ENCODE measurements around the gene MRPS12. TPM values are rescaled to one million over a fixed set of nuclear protein-coding genes. Genes with fewer than 3 reads are reported as not detected.

Gene MRPS12
- polyA plus RNA-seq, 3 donors: 17.2 to 81.5 (median 73.0) TPM

DNA sequence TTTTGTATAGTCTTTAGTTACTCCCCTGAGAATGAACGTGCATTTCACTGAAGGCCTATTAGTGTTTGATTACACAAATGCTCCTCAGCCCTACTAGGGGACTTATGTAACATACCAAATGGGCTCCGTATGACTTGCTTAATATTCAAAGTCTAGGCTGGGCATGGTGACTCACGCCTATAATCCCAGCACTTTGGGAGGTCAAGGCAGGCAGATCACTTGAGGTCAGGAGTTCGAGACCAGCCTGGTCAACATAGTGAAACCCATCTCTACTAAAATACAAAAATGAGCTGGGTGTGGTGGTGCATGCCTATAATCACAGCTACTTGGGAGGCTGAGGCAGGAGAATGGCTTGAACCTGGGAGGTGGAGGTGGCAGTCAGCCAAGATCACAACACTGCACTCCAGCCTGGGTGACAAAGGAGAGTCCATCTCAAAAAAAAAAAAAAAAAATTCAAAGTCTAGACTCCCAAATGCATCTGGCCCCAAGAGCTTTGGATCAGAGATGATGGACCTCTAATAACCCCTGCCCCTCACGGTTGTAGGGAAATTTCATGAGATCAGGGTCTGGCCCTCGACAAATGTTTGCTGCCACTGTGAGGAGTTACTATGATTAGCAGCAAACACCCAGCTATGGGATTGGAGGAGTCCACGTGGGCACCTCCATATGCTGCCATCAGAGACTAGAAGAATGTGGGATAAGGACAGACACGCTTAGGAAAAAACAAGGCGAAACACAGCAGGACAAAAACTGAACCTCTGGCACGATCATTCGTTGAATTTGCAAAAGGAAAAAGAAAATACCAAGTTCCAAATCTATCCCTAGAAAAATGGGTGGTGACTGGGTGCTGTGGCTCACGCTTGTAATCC is 40.2 kb downstream of the MRPS12 start:
- Histone ChIP-seq H4K20me1 (ENCODE audit: insufficient read depth, low read length) (no peaks in the 10 kb centered on the region), H3K27ac (ENCODE audit: low read depth in 1 of 2, low read length in 2 of 2) (no peak overlapping the region), H3K27me3 (ENCODE audit: control insufficient read depth in 2 of 2, insufficient read depth in 2 of 2, low read length in 2 of 2) (peaks cover 10 to 15% of the 10 kb centered on the region in 2 donors), H3K9ac (ENCODE audit: insufficient read depth, low read length, poor library complexity, severe bottlenecking) (no peak overlapping the region), H3K36me3 (replicated peaks in 1 of 2; ENCODE audit: control insufficient read depth in 1 of 2, insufficient read depth in 2 of 2, low read length in 2 of 2) (no peaks in the 10 kb centered on the region), H3K9me3 (replicated peaks in 1 of 2; ENCODE audit: control insufficient read depth in 1 of 2, insufficient read depth in 1 of 2, low read length in 2 of 2) (peaks cover 0 to under 1% of the 10 kb centered on the region in 2 donors), H3K79me2 (ENCODE audit: insufficient read depth, low read length) (no peaks in the 10 kb centered on the region), H2AFZ (ENCODE audit: insufficient read depth, low read depth, low read length, poor library complexity, severe bottlenecking) (no peak overlapping the region), H3K4me2 (replicated peaks; ENCODE audit: extremely low read depth, low read length, poor library complexity, severe bottlenecking) (no peak overlapping the region), H3K4me1 (ENCODE audit: control insufficient read depth in 1 of 2, insufficient read depth in 2 of 2, low read length in 2 of 2) (no peaks in the 10 kb centered on the region), H3K4me3 (replicated peaks in 1 of 3; ENCODE audit: low read depth in 2 of 3, low read length in 3 of 3) (no peak overlapping the region)
- peaks cover 0 to 6% (median under 1%) of the 10 kb centered on the region in 7 donors for H3K9me3 Mint-ChIP-seq
- DNase-seq: no peak
- H3K4me1 Mint-ChIP-seq: peaks cover under 1% of the 10 kb centered on the region
- peaks cover 21 to 37% (median 25%) of the 10 kb centered on the region in 3 donors for H3K27me3 Mint-ChIP-seq (ENCODE audit: low read depth in 3 of 3)
- H3K4me3 Mint-ChIP-seq: no peak overlapping the region
- no peak overlapping the region for H3K27ac Mint-ChIP-seq
- WGBS (ENCODE audit: insufficient coverage): 100% methylated on average over 1 of the region's 12 CpGs
- intact Hi-C loops (cut with micrococcal nuclease): no loop called here
- peaks cover 0 to under 1% of the 10 kb centered on the region in 2 donors for H3K36me3 Mint-ChIP-seq
- TF ChIP-seq, protein P1, sequence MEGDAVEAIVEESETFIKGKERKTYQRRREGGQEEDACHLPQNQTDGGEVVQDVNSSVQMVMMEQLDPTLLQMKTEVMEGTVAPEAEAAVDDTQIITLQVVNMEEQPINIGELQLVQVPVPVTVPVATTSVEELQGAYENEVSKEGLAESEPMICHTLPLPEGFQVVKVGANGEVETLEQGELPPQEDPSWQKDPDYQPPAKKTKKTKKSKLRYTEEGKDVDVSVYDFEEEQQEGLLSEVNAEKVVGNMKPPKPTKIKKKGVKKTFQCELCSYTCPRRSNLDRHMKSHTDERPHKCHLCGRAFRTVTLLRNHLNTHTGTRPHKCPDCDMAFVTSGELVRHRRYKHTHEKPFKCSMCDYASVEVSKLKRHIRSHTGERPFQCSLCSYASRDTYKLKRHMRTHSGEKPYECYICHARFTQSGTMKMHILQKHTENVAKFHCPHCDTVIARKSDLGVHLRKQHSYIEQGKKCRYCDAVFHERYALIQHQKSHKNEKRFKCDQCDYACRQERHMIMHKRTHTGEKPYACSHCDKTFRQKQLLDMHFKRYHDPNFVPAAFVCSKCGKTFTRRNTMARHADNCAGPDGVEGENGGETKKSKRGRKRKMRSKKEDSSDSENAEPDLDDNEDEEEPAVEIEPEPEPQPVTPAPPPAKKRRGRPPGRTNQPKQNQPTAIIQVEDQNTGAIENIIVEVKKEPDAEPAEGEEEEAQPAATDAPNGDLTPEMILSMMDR (IDR thresholded peaks at IDR 0.05): no peak

DNA sequence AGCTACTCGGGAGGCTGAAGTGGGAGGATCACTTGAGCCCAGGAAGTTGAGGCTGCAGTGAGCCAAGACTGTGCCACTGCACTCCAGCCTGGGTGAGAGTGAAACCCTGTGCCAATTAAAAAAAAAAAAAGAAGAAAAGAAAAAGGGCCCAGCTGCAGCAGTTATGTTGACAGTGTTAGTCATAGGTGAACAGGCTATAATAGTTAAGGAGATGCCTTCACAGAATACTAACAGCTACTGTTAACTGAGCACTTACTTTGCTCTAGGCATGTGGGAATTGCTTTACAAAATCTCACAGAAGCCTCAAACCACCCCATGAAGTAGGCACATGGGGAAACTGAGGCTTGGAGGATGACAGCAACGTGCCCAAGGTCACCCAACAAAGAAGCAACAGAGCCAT is 40.9 kb downstream of the MRPS12 start:
- intact Hi-C loops (cut with micrococcal nuclease): no loop called here
- Histone ChIP-seq H3K27ac (ENCODE audit: low read depth in 1 of 2, low read length in 2 of 2) (no peak overlapping the region), H3K9ac (ENCODE audit: insufficient read depth, low read length, poor library complexity, severe bottlenecking) (no peak overlapping the region), H3K36me3 (replicated peaks in 1 of 2; ENCODE audit: control insufficient read depth in 1 of 2, insufficient read depth in 2 of 2, low read length in 2 of 2) (no peaks in the 10 kb centered on the region), H3K4me2 (replicated peaks; ENCODE audit: extremely low read depth, low read length, poor library complexity, severe bottlenecking) (no peak overlapping the region), H3K9me3 (replicated peaks in 1 of 2; ENCODE audit: control insufficient read depth in 1 of 2, insufficient read depth in 1 of 2, low read length in 2 of 2) (peaks cover 0 to 9% of the 10 kb centered on the region in 2 donors), H3K4me3 (replicated peaks in 1 of 3; ENCODE audit: low read depth in 2 of 3, low read length in 3 of 3) (no peak overlapping the region), H4K20me1 (ENCODE audit: insufficient read depth, low read length) (no peaks in the 10 kb centered on the region), H3K4me1 (ENCODE audit: control insufficient read depth in 1 of 2, insufficient read depth in 2 of 2, low read length in 2 of 2) (no peaks in the 10 kb centered on the region), H3K79me2 (ENCODE audit: insufficient read depth, low read length) (no peaks in the 10 kb centered on the region), H2AFZ (ENCODE audit: insufficient read depth, low read depth, low read length, poor library complexity, severe bottlenecking) (no peak overlapping the region), H3K27me3 (ENCODE audit: control insufficient read depth in 2 of 2, insufficient read depth in 2 of 2, low read length in 2 of 2) (peaks cover 14 to 23% of the 10 kb centered on the region in 2 donors)
- no peak overlapping the region for H3K27ac Mint-ChIP-seq
- WGBS (ENCODE audit: insufficient coverage): no CpG with 5 or more reads among the region's 2 CpGs
- no peak for DNase-seq
- peaks cover 0 to 10% (median 8%) of the 10 kb centered on the region in 7 donors for H3K9me3 Mint-ChIP-seq
- no peak overlapping the region for H3K4me3 Mint-ChIP-seq
- peaks cover 4% of the 10 kb centered on the region for H3K4me1 Mint-ChIP-seq
- TF ChIP-seq, protein P1 (IDR thresholded peaks at IDR 0.05): no peak
- H3K36me3 Mint-ChIP-seq: peaks cover 0 to 1% of the 10 kb centered on the region in 2 donors
- peaks cover 28 to 45% (median 33%) of the 10 kb centered on the region in 3 donors for H3K27me3 Mint-ChIP-seq (ENCODE audit: low read depth in 3 of 3)
